ENCODE results near the gene C1GALT1C1.
A peak's percentile ranks its signal among the peaks of the same experiment; 100 is the strongest.

DNA sequence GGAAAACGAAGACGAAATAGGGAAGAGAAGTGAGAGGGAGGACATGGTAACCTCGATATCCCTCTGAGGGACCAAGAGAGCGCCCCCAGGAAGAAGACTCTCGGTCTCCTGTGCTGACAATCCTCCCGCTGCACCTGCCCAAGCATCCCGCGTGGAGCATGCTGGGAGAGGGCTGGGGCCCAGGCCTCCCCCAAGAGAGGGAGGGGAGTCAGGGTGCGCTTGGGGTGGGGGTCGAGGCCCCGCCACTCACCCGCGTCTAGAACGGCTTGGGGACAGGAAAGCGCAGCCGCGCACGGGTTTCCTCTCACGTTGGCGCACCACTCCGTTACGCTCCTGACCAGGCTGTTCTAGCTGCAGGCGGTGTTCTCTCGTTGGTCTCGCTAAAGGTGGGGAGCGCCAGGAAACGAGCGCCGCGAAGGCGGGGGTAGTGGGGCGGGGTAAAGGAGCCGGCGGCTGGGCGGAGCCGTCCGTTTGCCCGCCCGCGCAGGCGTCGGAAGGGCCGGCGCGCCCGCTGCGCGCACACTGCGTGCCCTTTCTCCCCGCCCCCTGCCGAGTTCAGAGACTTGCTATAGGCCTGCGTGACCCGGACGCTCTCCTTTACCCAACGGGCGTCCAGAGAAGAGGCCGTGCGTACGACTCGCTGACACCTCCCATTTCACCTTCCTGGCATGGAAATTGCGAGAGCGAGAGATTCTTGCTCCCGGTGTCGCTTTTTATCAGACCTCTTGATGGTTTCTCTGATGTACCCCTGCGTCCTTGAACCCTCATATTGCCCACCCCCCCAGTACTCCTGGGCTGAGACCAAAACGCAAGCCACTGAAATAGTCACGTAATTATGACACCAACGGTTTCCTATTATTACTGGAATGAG, at the start of gene C1GALT1C1:
- no peak for TF ChIP-seq EZH2 (IDR thresholded peaks at IDR 0.05; ENCODE audit: borderline replicate concordance, low read length)
- TF ChIP-seq, protein P1, sequence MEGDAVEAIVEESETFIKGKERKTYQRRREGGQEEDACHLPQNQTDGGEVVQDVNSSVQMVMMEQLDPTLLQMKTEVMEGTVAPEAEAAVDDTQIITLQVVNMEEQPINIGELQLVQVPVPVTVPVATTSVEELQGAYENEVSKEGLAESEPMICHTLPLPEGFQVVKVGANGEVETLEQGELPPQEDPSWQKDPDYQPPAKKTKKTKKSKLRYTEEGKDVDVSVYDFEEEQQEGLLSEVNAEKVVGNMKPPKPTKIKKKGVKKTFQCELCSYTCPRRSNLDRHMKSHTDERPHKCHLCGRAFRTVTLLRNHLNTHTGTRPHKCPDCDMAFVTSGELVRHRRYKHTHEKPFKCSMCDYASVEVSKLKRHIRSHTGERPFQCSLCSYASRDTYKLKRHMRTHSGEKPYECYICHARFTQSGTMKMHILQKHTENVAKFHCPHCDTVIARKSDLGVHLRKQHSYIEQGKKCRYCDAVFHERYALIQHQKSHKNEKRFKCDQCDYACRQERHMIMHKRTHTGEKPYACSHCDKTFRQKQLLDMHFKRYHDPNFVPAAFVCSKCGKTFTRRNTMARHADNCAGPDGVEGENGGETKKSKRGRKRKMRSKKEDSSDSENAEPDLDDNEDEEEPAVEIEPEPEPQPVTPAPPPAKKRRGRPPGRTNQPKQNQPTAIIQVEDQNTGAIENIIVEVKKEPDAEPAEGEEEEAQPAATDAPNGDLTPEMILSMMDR (IDR thresholded peaks at IDR 0.05; ENCODE audit: low read length) = peak; percentile 13; the same call in 1 of the 2 replicates
